ENCODE data around the gene IP6K3. TPM values are rescaled to one million over a fixed set of nuclear protein-coding genes. Genes with fewer than 3 reads are reported as not detected.
A peak's percentile ranks its signal among the peaks of the same experiment; 100 is the strongest.

Gene IP6K3
- total RNA-seq, 1 experiment from 2014 or later, result not detected

GRCh38 chr6:33770124-33770832 lies 23.6 kb upstream of the IP6K3 start:
- Histone ChIP-seq H3K9me3 (ENCODE audit: low read depth, low read length, poor library complexity, severe bottlenecking) (no peaks in the 10 kb centered on the region), H3K27me3 (replicated peaks; ENCODE audit: insufficient read depth, low read depth, low read length, poor library complexity) (no peaks in the 10 kb centered on the region), H3K4me3 (ENCODE audit: low read depth, low read length, poor library complexity, severe bottlenecking) (no peak overlapping the region), H3K4me1 (ENCODE audit: insufficient read depth, low read length, poor library complexity, severe bottlenecking) (peaks cover 53% of the 10 kb centered on the region), H3K27ac (ENCODE audit: low read depth, low read length, poor library complexity, severe bottlenecking) (peak overlapping the region; percentile 97), H3K36me3 (ENCODE audit: insufficient read depth, low read length, poor library complexity, severe bottlenecking) (peaks cover 22% of the 10 kb centered on the region)
- intact Hi-C loops (cut with micrococcal nuclease; ENCODE audit: unreplicated experiment), result loop anchor here (2.0 to 5.0 kb wide), 3 partner anchors 25 to 385 kb away; partner anchors contain the start of gene UQCC2
- TF ChIP-seq EZH2 (IDR thresholded peaks at IDR 0.05; ENCODE audit: borderline replicate concordance, low read depth, low read length, poor library complexity, severe bottlenecking) (no peak), CTCF (conservative IDR thresholded peaks at IDR 0.05; ENCODE audit: low read depth, low read length) (no peak)
- ChIA-PET POLR2A (ENCODE audit: low non-redundant PET) (interaction anchor here (0.6 to 0.7 kb wide), 2 partner anchors 31 to 59 kb away, joined by 3 to 8 read pairs; partner anchors contain the start of gene UQCC2), CTCF (interaction anchor here (0.5 to 1.9 kb wide), 3 partner anchors 24 to 187 kb away, joined by 3 to 9 read pairs (median 5); partner anchors contain the start of gene UQCC2)
- DNase-seq (ENCODE audit: low spot score), result no peak
- BruUV-seq (replicated peaks), result no TSS peak

GRCh38 chr6:33769248-33769821 lies 22.6 kb upstream of the IP6K3 start:
- Histone ChIP-seq H3K4me3 (ENCODE audit: low read depth, low read length, poor library complexity, severe bottlenecking) (no peak overlapping the region), H3K27me3 (replicated peaks; ENCODE audit: insufficient read depth, low read depth, low read length, poor library complexity) (no peaks in the 10 kb centered on the region), H3K27ac (ENCODE audit: low read depth, low read length, poor library complexity, severe bottlenecking) (peak overlapping the region; percentile 97), H3K36me3 (ENCODE audit: insufficient read depth, low read length, poor library complexity, severe bottlenecking) (peaks cover 14% of the 10 kb centered on the region), H3K9me3 (ENCODE audit: low read depth, low read length, poor library complexity, severe bottlenecking) (no peaks in the 10 kb centered on the region), H3K4me1 (ENCODE audit: insufficient read depth, low read length, poor library complexity, severe bottlenecking) (peaks cover 53% of the 10 kb centered on the region)
- intact Hi-C loops (cut with micrococcal nuclease; ENCODE audit: unreplicated experiment), result no loop called here
- no TSS peak for BruUV-seq (replicated peaks)
- ChIA-PET POLR2A (ENCODE audit: low non-redundant PET) (no interaction called here), CTCF (interaction anchor here (0.6 kb wide), 1 partner anchor 21 kb away, joined by 8 read pairs; no protein-coding TSS in a partner anchor)
- no peak for DNase-seq (ENCODE audit: low spot score)
- TF ChIP-seq EZH2 (IDR thresholded peaks at IDR 0.05; ENCODE audit: borderline replicate concordance, low read depth, low read length, poor library complexity, severe bottlenecking) (no peak), CTCF (conservative IDR thresholded peaks at IDR 0.05; ENCODE audit: low read depth, low read length) (no peak)

GRCh38 chr6:33768644-33769120 lies 22.0 kb upstream of the IP6K3 start:
- H3K27me3 ChIP-seq (replicated peaks; ENCODE audit: insufficient read depth, low read depth, low read length, poor library complexity), result no peaks in the 10 kb centered on the region
- intact Hi-C loops (cut with micrococcal nuclease; ENCODE audit: unreplicated experiment), result no loop called here

More at GRCh38 chr6:33768644-33769120, 22.0 kb upstream of the IP6K3 start:
- Histone ChIP-seq H3K4me3 (ENCODE audit: low read depth, low read length, poor library complexity, severe bottlenecking) (no peak overlapping the region), H3K36me3 (ENCODE audit: insufficient read depth, low read length, poor library complexity, severe bottlenecking) (peaks cover 11% of the 10 kb centered on the region), H3K4me1 (ENCODE audit: insufficient read depth, low read length, poor library complexity, severe bottlenecking) (peaks cover 52% of the 10 kb centered on the region), H3K27ac (ENCODE audit: low read depth, low read length, poor library complexity, severe bottlenecking) (peak overlapping the region; percentile 97), H3K9me3 (ENCODE audit: low read depth, low read length, poor library complexity, severe bottlenecking) (no peaks in the 10 kb centered on the region)
- TF ChIP-seq CTCF (conservative IDR thresholded peaks at IDR 0.05; ENCODE audit: low read depth, low read length) (peak; percentile 96), EZH2 (IDR thresholded peaks at IDR 0.05; ENCODE audit: borderline replicate concordance, low read depth, low read length, poor library complexity, severe bottlenecking) (no peak)
- DNase-seq (ENCODE audit: low spot score), result peak; percentile 89
- ChIA-PET CTCF (interaction anchor here (0.6 to 1.1 kb wide), 3 partner anchors 20 to 451 kb away, joined by 4 to 8 read pairs (median 5); partner anchors contain the start of genes UQCC2 and ZBTB22), POLR2A (ENCODE audit: low non-redundant PET) (no interaction called here)
- no TSS peak for BruUV-seq (replicated peaks)
